LNCaP clone FGC (cell line): ENCODE data around the gene ZNF670.
"Not testable (repeated sequence)": the region's sequence is repeated elsewhere in the genome, so short reads cannot be mapped to it uniquely, and the experiment has no call there.

ENCODE experiments used
- DNase-seq: peaks from one replicate; pipeline ENCODE4 v3.0.0-alpha.2; 2011; ENCODE audit warnings: low read depth
- H3K4me3 ChIP-seq: 2 replicates; pipeline ENCODE4 v1.5.1; 2011; ENCODE audit warnings: mild to moderate bottlenecking, low read depth, low read length, control low read depth
- CTCF ChIP-seq: IDR thresholded peaks from 2 replicates; pipeline ENCODE4 v1.5.1; 2012; ENCODE audit warnings: mild to moderate bottlenecking; ENCODE audit not compliant: control insufficient read depth, insufficient read depth; ENCODE audit errors: extremely low read depth

ZNF670 gene

DNA sequence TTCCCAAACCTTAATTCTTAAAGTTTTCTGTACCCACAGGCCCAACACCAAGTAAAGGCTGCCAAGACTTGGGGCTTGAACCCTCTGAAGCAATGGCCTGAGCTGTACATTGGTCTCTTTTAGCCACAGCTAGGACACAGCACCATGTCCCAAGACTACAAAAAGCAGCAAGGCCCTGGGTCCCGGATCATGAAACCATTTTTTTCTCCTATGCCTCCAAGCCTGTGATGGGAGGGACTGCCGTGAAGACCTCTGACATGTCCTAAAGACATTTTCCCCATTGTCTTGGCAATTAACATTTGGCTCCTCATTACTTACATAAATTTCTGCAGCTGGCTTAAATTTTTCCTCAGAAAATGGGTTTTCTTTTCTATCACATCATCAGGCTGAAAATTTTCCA, 30.9 kb downstream of the ZNF670 start:
- TF ChIP-seq CTCF: no peak
- no peak overlapping the region for H3K4me3 ChIP-seq
- no peak for DNase-seq

- no peak for DNase-seq
- H3K4me3 ChIP-seq: no peak overlapping the region
- no peak for TF ChIP-seq CTCF
Observed at GRCh38 chr1:247047260-247047659, 31.4 kb downstream of the ZNF670 start.

DNA sequence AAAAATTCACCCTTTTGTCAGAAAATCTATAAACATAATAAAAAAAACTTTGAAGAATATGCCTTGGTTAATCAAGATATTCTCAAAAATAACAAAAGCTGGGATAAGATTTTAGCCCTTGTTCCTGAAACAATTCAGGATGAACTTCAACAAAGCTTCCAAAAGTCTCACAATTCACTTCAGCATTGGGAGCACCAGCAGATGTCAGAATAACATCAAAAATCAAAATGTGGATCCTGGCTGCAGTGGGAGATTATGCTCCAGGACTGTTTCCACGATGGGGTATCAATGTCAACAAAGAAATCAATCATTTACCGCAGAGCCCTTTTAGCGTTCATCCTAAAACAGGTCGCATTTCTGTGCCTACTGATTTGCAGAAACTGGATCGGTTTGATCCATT, 35.2 kb downstream of the ZNF670 start:
- no peak for TF ChIP-seq CTCF
- DNase-seq: no peak
- H3K4me3 ChIP-seq: no peak overlapping the region

- no peak for TF ChIP-seq CTCF
- DNase-seq: no peak
- H3K4me3 ChIP-seq: no peak overlapping the region
Observed at GRCh38 chr1:247037511-247038320, 40.9 kb downstream of the ZNF670 start.

GRCh38 chr1:247032306-247032705, 46.3 kb downstream of the ZNF670 start:
- H3K4me3 ChIP-seq: not testable (repeated sequence)

More at GRCh38 chr1:247032306-247032705, 46.3 kb downstream of the ZNF670 start:
- not testable (repeated sequence) for DNase-seq
